Iris pigment epithelial cell (primary cell): ENCODE measurements around the gene L2HGDH.

Experiments
- DNase-seq: peaks from one replicate; pipeline ENCODE4 v3.0.0-alpha.2; 2011; ENCODE audit warnings: low read depth

The L2HGDH gene

GRCh38 chr14:50229681-50230080 lies 82.3 kb downstream of the L2HGDH start:
- no peak for DNase-seq

- no peak for DNase-seq
These were observed 83.7 kb downstream of the L2HGDH start for GRCh38 chr14:50228313-50228712.

GRCh38 chr14:50225974-50226297 lies 86.1 kb downstream of the L2HGDH start:
- no peak for DNase-seq

GRCh38 chr14:50225067-50225973 lies 86.7 kb downstream of the L2HGDH start:
- peak; percentile 91 for DNase-seq

GRCh38 chr14:50222055-50222613 lies 89.9 kb downstream of the L2HGDH start:
- no peak for DNase-seq

- DNase-seq = no peak
These were observed 93.5 kb downstream of the L2HGDH start for GRCh38 chr14:50218501-50218900.

GRCh38 chr14:50215416-50215815 lies 96.6 kb downstream of the L2HGDH start:
- no peak for DNase-seq

- no peak for DNase-seq
These were observed 98.2 kb downstream of the L2HGDH start for GRCh38 chr14:50213795-50214194.

GRCh38 chr14:50212726-50213125 lies 99.3 kb downstream of the L2HGDH start:
- DNase-seq = no peak

GRCh38 chr14:50210074-50210473 lies 102.0 kb downstream of the L2HGDH start:
- no peak for DNase-seq

GRCh38 chr14:50198499-50198898 lies 113.5 kb downstream of the L2HGDH start:
- no peak for DNase-seq

- no peak for DNase-seq
These were observed 120.5 kb downstream of the L2HGDH start for GRCh38 chr14:50191499-50191898.
